ENCODE data around the gene RTL1.

Gene RTL1

GRCh38 chr14:100841761-100842403 is 61.6 kb downstream of the RTL1 start:
- Histone ChIP-seq H3K9me2 (replicated peaks; ENCODE audit: control insufficient read depth, low read length) (no peaks in the 10 kb centered on the region), H3K27ac (ENCODE audit: low read depth, low read length) (no peak overlapping the region), H3K27me3 (ENCODE audit: control insufficient read depth, low read length) (no peaks in the 10 kb centered on the region), H3K4me1 (ENCODE audit: control insufficient read depth, low read length) (no peaks in the 10 kb centered on the region), H3K4me3 (ENCODE audit: low read length) (no peak overlapping the region), H3F3A (ENCODE audit: control insufficient read depth, insufficient read depth) (no peaks in the 10 kb centered on the region), H3K79me2 (ENCODE audit: control insufficient read depth, low read length) (no peaks in the 10 kb centered on the region), H4K20me1 (ENCODE audit: control insufficient read depth, insufficient read depth, low read depth, low read length) (no peaks in the 10 kb centered on the region), H3K9me3 (ENCODE audit: control insufficient read depth, insufficient read depth, low read length) (no peaks in the 10 kb centered on the region), H3K36me3 (ENCODE audit: control insufficient read depth, low read length) (no peaks in the 10 kb centered on the region), H3K4me2 (ENCODE audit: low read length) (no peak overlapping the region)
- TF ChIP-seq EZH2phosphoT487 (IDR thresholded peaks at IDR 0.05; ENCODE audit: borderline replicate concordance, low read length) (no peak), CTCF (IDR thresholded peaks at IDR 0.05; ENCODE audit: low read depth, low read length, poor library complexity, severe bottlenecking) (no peak)

GRCh38 chr14:100841066-100841760 is 62.3 kb downstream of the RTL1 start:
- no peak overlapping the region for H3K4me2 ChIP-seq (ENCODE audit: low read length)
- H3K4me1 ChIP-seq (ENCODE audit: control insufficient read depth, low read length) = no peaks in the 10 kb centered on the region
- H3F3A ChIP-seq (ENCODE audit: control insufficient read depth, insufficient read depth) = no peaks in the 10 kb centered on the region
- H3K27ac ChIP-seq (ENCODE audit: low read depth, low read length) = no peak overlapping the region
- H3K9me2 ChIP-seq (replicated peaks; ENCODE audit: control insufficient read depth, low read length) = no peaks in the 10 kb centered on the region
- H4K20me1 ChIP-seq (ENCODE audit: control insufficient read depth, insufficient read depth, low read depth, low read length) = no peaks in the 10 kb centered on the region
- H3K4me3 ChIP-seq (ENCODE audit: low read length) = no peak overlapping the region
- no peaks in the 10 kb centered on the region for H3K9me3 ChIP-seq (ENCODE audit: control insufficient read depth, insufficient read depth, low read length)
- no peak for TF ChIP-seq EZH2phosphoT487 (IDR thresholded peaks at IDR 0.05; ENCODE audit: borderline replicate concordance, low read length)
- H3K36me3 ChIP-seq (ENCODE audit: control insufficient read depth, low read length) = no peaks in the 10 kb centered on the region
- H3K27me3 ChIP-seq (ENCODE audit: control insufficient read depth, low read length) = no peaks in the 10 kb centered on the region
- H3K79me2 ChIP-seq (ENCODE audit: control insufficient read depth, low read length) = no peaks in the 10 kb centered on the region

- Histone ChIP-seq H3F3A (ENCODE audit: control insufficient read depth, insufficient read depth) (no peaks in the 10 kb centered on the region), H3K4me1 (ENCODE audit: control insufficient read depth, low read length) (no peaks in the 10 kb centered on the region), H4K20me1 (ENCODE audit: control insufficient read depth, insufficient read depth, low read depth, low read length) (no peaks in the 10 kb centered on the region), H3K27ac (ENCODE audit: low read depth, low read length) (no peak overlapping the region), H3K4me3 (ENCODE audit: low read length) (no peak overlapping the region), H3K27me3 (ENCODE audit: control insufficient read depth, low read length) (no peaks in the 10 kb centered on the region), H3K36me3 (ENCODE audit: control insufficient read depth, low read length) (no peaks in the 10 kb centered on the region), H3K79me2 (ENCODE audit: control insufficient read depth, low read length) (no peaks in the 10 kb centered on the region), H3K9me2 (replicated peaks; ENCODE audit: control insufficient read depth, low read length) (no peaks in the 10 kb centered on the region), H3K4me2 (ENCODE audit: low read length) (no peak overlapping the region), H3K9me3 (ENCODE audit: control insufficient read depth, insufficient read depth, low read length) (no peaks in the 10 kb centered on the region)
- no peak for TF ChIP-seq EZH2phosphoT487 (IDR thresholded peaks at IDR 0.05; ENCODE audit: borderline replicate concordance, low read length)
- TF ChIP-seq CTCF (IDR thresholded peaks at IDR 0.05; ENCODE audit: low read depth, low read length, poor library complexity, severe bottlenecking) = no peak
Observed at GRCh38 chr14:100840286-100841065, 63.0 kb downstream of the RTL1 start.

All from DOHH2 (cell line).